Measurements from ENCODE around the gene SPTBN4.

The SPTBN4 gene

GRCh38 chr19:40608240-40608621, 141.4 kb downstream of the SPTBN4 start:
- no peak for TF ChIP-seq SUZ12 (IDR thresholded peaks at IDR 0.05; ENCODE audit: extremely low read depth, insufficient read depth, insufficient read length)
- Histone ChIP-seq H3K36me3 (ENCODE audit: insufficient read depth, insufficient read length, low read length) (no peaks in the 10 kb centered on the region), H3K4me1 (ENCODE audit: insufficient read depth, insufficient read length) (peaks cover 6% of the 10 kb centered on the region), H3K9ac (ENCODE audit: insufficient read length, low read depth) (no peak overlapping the region), H3K4me3 (ENCODE audit: insufficient read length, low read depth) (no peak overlapping the region), H3K27me3 (ENCODE audit: insufficient read depth, insufficient read length) (peaks cover 56% of the 10 kb centered on the region), H3K9me3 (ENCODE audit: insufficient read depth, low read length) (no peaks in the 10 kb centered on the region)
- no peak for DNase-seq (ENCODE audit: low read depth, low spot score)

GRCh38 chr19:40608957-40609356, 142.2 kb downstream of the SPTBN4 start:
- Histone ChIP-seq H3K27me3 (ENCODE audit: insufficient read depth, insufficient read length) (peaks cover 56% of the 10 kb centered on the region), H3K4me1 (ENCODE audit: insufficient read depth, insufficient read length) (peaks cover 6% of the 10 kb centered on the region), H3K36me3 (ENCODE audit: insufficient read depth, insufficient read length, low read length) (no peaks in the 10 kb centered on the region), H3K9me3 (ENCODE audit: insufficient read depth, low read length) (no peaks in the 10 kb centered on the region), H3K9ac (ENCODE audit: insufficient read length, low read depth) (peak overlapping the region; percentile 50), H3K4me3 (ENCODE audit: insufficient read length, low read depth) (no peak overlapping the region)
- DNase-seq (ENCODE audit: low read depth, low spot score), result no peak
- TF ChIP-seq ZNF274 (IDR thresholded peaks at IDR 0.05; ENCODE audit: low read depth, low read length), result no peak
- no peak for TF ChIP-seq SUZ12 (IDR thresholded peaks at IDR 0.05; ENCODE audit: extremely low read depth, insufficient read depth, insufficient read length)
- no peak for TF ChIP-seq YY1 (IDR thresholded peaks at IDR 0.05; ENCODE audit: insufficient read depth, insufficient read length)

- peak; percentile 47 for DNase-seq (ENCODE audit: low read depth, low spot score)
Measured at GRCh38 chr19:40609561-40610395, 143.0 kb downstream of the SPTBN4 start.

GRCh38 chr19:40610396-40611064, 143.7 kb downstream of the SPTBN4 start:
- Histone ChIP-seq H3K4me1 (ENCODE audit: insufficient read depth, insufficient read length) (peaks cover 6% of the 10 kb centered on the region), H3K4me3 (ENCODE audit: insufficient read length, low read depth) (no peak overlapping the region), H3K9ac (ENCODE audit: insufficient read length, low read depth) (peak overlapping the region; percentile 64), H3K9me3 (ENCODE audit: insufficient read depth, low read length) (no peaks in the 10 kb centered on the region), H3K36me3 (ENCODE audit: insufficient read depth, insufficient read length, low read length) (no peaks in the 10 kb centered on the region), H3K27me3 (ENCODE audit: insufficient read depth, insufficient read length) (peaks cover 51% of the 10 kb centered on the region)
- no peak for TF ChIP-seq ZNF274 (IDR thresholded peaks at IDR 0.05; ENCODE audit: low read depth, low read length)
- no peak for TF ChIP-seq SUZ12 (IDR thresholded peaks at IDR 0.05; ENCODE audit: extremely low read depth, insufficient read depth, insufficient read length)
- no peak for TF ChIP-seq YY1 (IDR thresholded peaks at IDR 0.05; ENCODE audit: insufficient read depth, insufficient read length)
- DNase-seq (ENCODE audit: low read depth, low spot score), result no peak

More at GRCh38 chr19:40609561-40610395, 143.0 kb downstream of the SPTBN4 start:
- H3K9ac ChIP-seq (ENCODE audit: insufficient read length, low read depth), result peak overlapping the region; percentile 64
- no peaks in the 10 kb centered on the region for H3K36me3 ChIP-seq (ENCODE audit: insufficient read depth, insufficient read length, low read length)
- no peaks in the 10 kb centered on the region for H3K9me3 ChIP-seq (ENCODE audit: insufficient read depth, low read length)
- TF ChIP-seq YY1 (IDR thresholded peaks at IDR 0.05; ENCODE audit: insufficient read depth, insufficient read length), result no peak
- TF ChIP-seq ZNF274 (IDR thresholded peaks at IDR 0.05; ENCODE audit: low read depth, low read length), result no peak
- no peak for TF ChIP-seq SUZ12 (IDR thresholded peaks at IDR 0.05; ENCODE audit: extremely low read depth, insufficient read depth, insufficient read length)
- H3K4me3 ChIP-seq (ENCODE audit: insufficient read length, low read depth), result peak overlapping the region; percentile 45
- H3K4me1 ChIP-seq (ENCODE audit: insufficient read depth, insufficient read length), result peaks cover 10% of the 10 kb centered on the region
- H3K27me3 ChIP-seq (ENCODE audit: insufficient read depth, insufficient read length), result peaks cover 53% of the 10 kb centered on the region

- DNase-seq (ENCODE audit: low read depth, low spot score), result no peak
- no peak for TF ChIP-seq ZNF274 (IDR thresholded peaks at IDR 0.05; ENCODE audit: low read depth, low read length)
- TF ChIP-seq YY1 (IDR thresholded peaks at IDR 0.05; ENCODE audit: insufficient read depth, insufficient read length), result no peak
- no peak for TF ChIP-seq SUZ12 (IDR thresholded peaks at IDR 0.05; ENCODE audit: extremely low read depth, insufficient read depth, insufficient read length)
- H3K9ac ChIP-seq (ENCODE audit: insufficient read length, low read depth), result no peak overlapping the region
- peaks cover 51% of the 10 kb centered on the region for H3K27me3 ChIP-seq (ENCODE audit: insufficient read depth, insufficient read length)
- H3K36me3 ChIP-seq (ENCODE audit: insufficient read depth, insufficient read length, low read length), result peaks cover 2% of the 10 kb centered on the region
- H3K4me1 ChIP-seq (ENCODE audit: insufficient read depth, insufficient read length), result peaks cover 6% of the 10 kb centered on the region
- no peak overlapping the region for H3K4me3 ChIP-seq (ENCODE audit: insufficient read length, low read depth)
- H3K9me3 ChIP-seq (ENCODE audit: insufficient read depth, low read length), result no peaks in the 10 kb centered on the region
Measured at GRCh38 chr19:40611096-40611495, 144.3 kb downstream of the SPTBN4 start.

GRCh38 chr19:40611900-40612698, 145.3 kb downstream of the SPTBN4 start:
- H3K36me3 ChIP-seq (ENCODE audit: insufficient read depth, insufficient read length, low read length), result peaks cover 7% of the 10 kb centered on the region
- H3K9me3 ChIP-seq (ENCODE audit: insufficient read depth, low read length), result no peaks in the 10 kb centered on the region
- DNase-seq (ENCODE audit: low read depth, low spot score), result no peak
- no peak overlapping the region for H3K4me3 ChIP-seq (ENCODE audit: insufficient read length, low read depth)
- no peak overlapping the region for H3K9ac ChIP-seq (ENCODE audit: insufficient read length, low read depth)
- peaks cover 49% of the 10 kb centered on the region for H3K27me3 ChIP-seq (ENCODE audit: insufficient read depth, insufficient read length)
- no peak for TF ChIP-seq YY1 (IDR thresholded peaks at IDR 0.05; ENCODE audit: insufficient read depth, insufficient read length)
- TF ChIP-seq SUZ12 (IDR thresholded peaks at IDR 0.05; ENCODE audit: extremely low read depth, insufficient read depth, insufficient read length), result no peak
- TF ChIP-seq ZNF274 (IDR thresholded peaks at IDR 0.05; ENCODE audit: low read depth, low read length), result no peak
- peaks cover 6% of the 10 kb centered on the region for H3K4me1 ChIP-seq (ENCODE audit: insufficient read depth, insufficient read length)

Data from NT2/D1 (cell line).